Stomach (tissue), 4 donors: Measurements from ENCODE around the gene CYP26B1.

Source experiments
- CTCF ChIP-seq, 7 experiments: fragments of 450-650 bp in 4 of 7; fragments of 200-600 bp in 3 of 7; sonication (generic) in 3 of 7; IDR thresholded peaks; one replicate each; pipeline ENCODE4 v1.5.1; 2016 to 2019; ENCODE audit warnings: antibody characterized with exemption in 7 of 7, control low read depth in 2 of 7, mild to moderate bottlenecking in 1 of 7
- EP300 ChIP-seq: sonication (generic); formaldehyde crosslinking; IDR thresholded peaks from one replicate; pipeline ENCODE4 v1.6.1; 2017; ENCODE audit warnings: antibody characterized with exemption

DNA sequence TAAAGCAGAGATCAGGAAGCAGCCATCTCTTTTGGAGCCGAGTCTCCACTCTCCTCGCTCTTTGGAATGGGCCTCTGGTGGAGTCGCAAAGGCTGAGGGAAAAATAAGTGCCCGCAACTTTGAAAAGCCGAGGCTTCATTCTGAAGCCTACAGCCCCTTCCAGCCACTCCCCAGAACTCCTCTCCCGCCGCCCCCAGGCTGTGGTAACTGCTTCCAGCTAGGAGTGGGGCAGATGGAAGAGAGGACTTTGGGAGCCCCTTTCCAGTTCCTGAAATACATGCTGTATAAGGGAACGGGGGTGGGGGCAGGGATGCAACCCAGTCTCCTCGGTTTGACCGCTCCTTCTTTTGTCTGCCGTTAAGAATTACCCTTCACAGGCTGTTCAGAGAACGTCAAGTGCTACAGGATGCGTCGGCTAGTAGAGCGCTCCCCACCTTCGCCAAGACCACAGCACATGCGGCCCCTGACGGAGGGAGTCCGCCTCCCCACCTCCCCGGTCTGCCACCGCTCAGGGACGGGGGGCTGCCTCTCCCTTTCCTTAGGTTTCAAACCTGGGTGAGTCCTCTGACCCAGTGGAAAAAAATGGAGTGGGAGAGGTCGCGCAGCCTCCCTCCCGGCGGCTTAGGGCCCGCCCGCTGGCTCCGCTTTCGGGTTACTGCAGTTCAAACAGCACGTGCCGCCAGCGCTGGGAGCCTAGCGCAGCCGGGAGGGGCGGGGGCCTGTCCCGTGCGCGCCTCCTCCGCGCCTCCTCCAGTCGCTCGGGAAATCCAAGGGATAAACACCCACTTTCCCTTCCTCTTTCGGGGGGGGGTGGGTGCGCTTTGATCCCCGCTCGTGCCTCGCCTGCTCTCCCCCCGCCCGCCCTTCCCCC lies 4.9 kb downstream of the CYP26B1 start:
- TF ChIP-seq CTCF (IDR thresholded peaks at IDR 0.05), result no peak
- no peak for TF ChIP-seq EP300
